OCI-LY1 (cell line): ENCODE results near the gene LSAMP.

Experiments used
- H2AFZ ChIP-seq: fragments of 200-600 bp; sonication (generic), shearing (Covaris generic); 2 replicates; pipeline ENCODE4 v1.6.0; 2014; ENCODE audit warnings: antibody characterized with exemption, mild to moderate bottlenecking, low read length
- H3F3A ChIP-seq: fragments of 200-600 bp; sonication (generic), shearing (Covaris generic); 2 replicates; pipeline ENCODE4 v1.6.0; 2014; ENCODE audit warnings: mild to moderate bottlenecking, antibody characterized with exemption, low read length, moderate library complexity; ENCODE audit not compliant: insufficient read depth
- H3K27ac ChIP-seq: fragments of 200-600 bp; sonication (generic); 2 replicates; pipeline ENCODE4 v1.5.1; 2014; ENCODE audit warnings: low read length, mixed run types, mild to moderate bottlenecking, low read depth; ENCODE audit not compliant: poor library complexity, severe bottlenecking
- H3K27me3 ChIP-seq: fragments of 200-600 bp; sonication (generic); 2 replicates; pipeline ENCODE4 v1.6.0; 2014; ENCODE audit warnings: antibody characterized with exemption, mild to moderate bottlenecking, low read length, moderate library complexity; ENCODE audit not compliant: insufficient read depth
- H3K36me3 ChIP-seq: fragments of 200-600 bp; sonication (generic); 2 replicates; pipeline ENCODE4 v1.6.1; 2014; ENCODE audit warnings: mild to moderate bottlenecking, antibody characterized with exemption, low read length, moderate library complexity, mixed read lengths; ENCODE audit not compliant: insufficient read depth
- H3K4me1 ChIP-seq: fragments of 200-600 bp; sonication (generic); 2 replicates; pipeline ENCODE4 v1.5.1; 2014; ENCODE audit warnings: mild to moderate bottlenecking, low read length, moderate library complexity; ENCODE audit not compliant: insufficient read depth, severe bottlenecking
- H3K4me2 ChIP-seq: fragments of 200-600 bp; sonication (generic), shearing (Covaris generic); 2 replicates; pipeline ENCODE4 v1.6.1; 2014; ENCODE audit warnings: low read length
- H3K4me3 ChIP-seq: fragments of 200-600 bp; sonication (generic); 2 replicates; pipeline ENCODE4 v1.5.1; 2014; ENCODE audit warnings: low read length, low read depth, mild to moderate bottlenecking, mixed read lengths; ENCODE audit not compliant: poor library complexity, severe bottlenecking
- H3K79me2 ChIP-seq: fragments of 200-600 bp; shearing (Covaris generic); 2 replicates; pipeline ENCODE4 v1.6.1; 2016; ENCODE audit warnings: mixed run types, low read length, mixed read lengths; ENCODE audit not compliant: insufficient read depth
- H3K9ac ChIP-seq: fragments of 200-600 bp; sonication (generic), shearing (Covaris generic); 2 replicates; pipeline ENCODE4 v1.6.1; 2014; ENCODE audit warnings: mild to moderate bottlenecking, low read length, mixed read lengths
- H3K9me2 ChIP-seq: fragments of 200-600 bp; sonication (generic), shearing (Covaris generic); 2 replicates; pipeline ENCODE4 v1.6.1; 2014; ENCODE audit warnings: low read depth, mild to moderate bottlenecking, low read length, mixed read lengths
- H3K9me3 ChIP-seq: fragments of 200-600 bp; shearing (Covaris generic); 2 replicates; pipeline ENCODE4 v1.6.1; 2014; ENCODE audit warnings: low read length, mixed read lengths
- H4K20me1 ChIP-seq: fragments of 200-600 bp; sonication (generic), shearing (Covaris generic); 2 replicates; pipeline ENCODE4 v1.6.0; 2016; ENCODE audit warnings: mild to moderate bottlenecking, low read length; ENCODE audit not compliant: insufficient read depth
- EZH2 ChIP-seq: fragments of 200-600 bp; sonication (generic), shearing (Covaris generic); IDR thresholded peaks from 2 replicates; pipeline ENCODE4 v1.8.0; 2017; ENCODE audit warnings: borderline replicate concordance, mixed run types, mild to moderate bottlenecking, antibody characterized with exemption, low read length, moderate library complexity, mixed read lengths
- TF ChIP-seq, protein P1 (sequence below): fragments of 200-600 bp; sonication (generic), shearing (Covaris generic); IDR thresholded peaks from 2 replicates; pipeline ENCODE4 v1.5.1; 2017; ENCODE audit warnings: mild to moderate bottlenecking, antibody characterized with exemption, low read length, moderate library complexity, mixed read lengths

The LSAMP gene

DNA sequence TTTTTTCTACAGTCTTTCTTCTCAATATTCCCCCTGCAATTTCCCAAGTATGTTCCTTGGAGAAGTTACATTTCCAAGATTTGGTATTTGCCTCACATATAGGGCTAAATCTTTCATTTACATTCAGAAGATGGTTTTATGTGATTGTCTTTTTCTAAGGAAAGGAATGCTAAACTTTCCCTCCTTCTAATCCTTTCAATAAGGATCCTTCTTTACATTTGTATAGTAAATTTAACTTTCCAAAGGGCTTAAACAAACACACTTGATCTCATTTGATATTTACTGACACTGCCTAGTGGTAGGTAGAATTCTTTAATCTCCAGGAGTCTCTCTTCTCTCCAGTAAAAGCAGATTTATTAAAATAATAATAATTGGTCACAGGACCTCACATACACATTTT, 185.3 kb downstream of the LSAMP start:
- no peak for TF ChIP-seq EZH2
- TF ChIP-seq, protein P1, sequence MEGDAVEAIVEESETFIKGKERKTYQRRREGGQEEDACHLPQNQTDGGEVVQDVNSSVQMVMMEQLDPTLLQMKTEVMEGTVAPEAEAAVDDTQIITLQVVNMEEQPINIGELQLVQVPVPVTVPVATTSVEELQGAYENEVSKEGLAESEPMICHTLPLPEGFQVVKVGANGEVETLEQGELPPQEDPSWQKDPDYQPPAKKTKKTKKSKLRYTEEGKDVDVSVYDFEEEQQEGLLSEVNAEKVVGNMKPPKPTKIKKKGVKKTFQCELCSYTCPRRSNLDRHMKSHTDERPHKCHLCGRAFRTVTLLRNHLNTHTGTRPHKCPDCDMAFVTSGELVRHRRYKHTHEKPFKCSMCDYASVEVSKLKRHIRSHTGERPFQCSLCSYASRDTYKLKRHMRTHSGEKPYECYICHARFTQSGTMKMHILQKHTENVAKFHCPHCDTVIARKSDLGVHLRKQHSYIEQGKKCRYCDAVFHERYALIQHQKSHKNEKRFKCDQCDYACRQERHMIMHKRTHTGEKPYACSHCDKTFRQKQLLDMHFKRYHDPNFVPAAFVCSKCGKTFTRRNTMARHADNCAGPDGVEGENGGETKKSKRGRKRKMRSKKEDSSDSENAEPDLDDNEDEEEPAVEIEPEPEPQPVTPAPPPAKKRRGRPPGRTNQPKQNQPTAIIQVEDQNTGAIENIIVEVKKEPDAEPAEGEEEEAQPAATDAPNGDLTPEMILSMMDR = no peak
- Histone ChIP-seq H3K36me3 (no peaks in the 10 kb centered on the region), H3K79me2 (no peaks in the 10 kb centered on the region), H3K4me2 (no peak overlapping the region), H3K27me3 (no peaks in the 10 kb centered on the region), H3K9me3 (no peaks in the 10 kb centered on the region), H3K9ac (no peak overlapping the region), H3K9me2 (no peaks in the 10 kb centered on the region), H2AFZ (no peak overlapping the region), H4K20me1 (no peaks in the 10 kb centered on the region), H3K27ac (no peak overlapping the region), H3F3A (no peaks in the 10 kb centered on the region), H3K4me3 (no peak overlapping the region), H3K4me1 (no peaks in the 10 kb centered on the region)

DNA sequence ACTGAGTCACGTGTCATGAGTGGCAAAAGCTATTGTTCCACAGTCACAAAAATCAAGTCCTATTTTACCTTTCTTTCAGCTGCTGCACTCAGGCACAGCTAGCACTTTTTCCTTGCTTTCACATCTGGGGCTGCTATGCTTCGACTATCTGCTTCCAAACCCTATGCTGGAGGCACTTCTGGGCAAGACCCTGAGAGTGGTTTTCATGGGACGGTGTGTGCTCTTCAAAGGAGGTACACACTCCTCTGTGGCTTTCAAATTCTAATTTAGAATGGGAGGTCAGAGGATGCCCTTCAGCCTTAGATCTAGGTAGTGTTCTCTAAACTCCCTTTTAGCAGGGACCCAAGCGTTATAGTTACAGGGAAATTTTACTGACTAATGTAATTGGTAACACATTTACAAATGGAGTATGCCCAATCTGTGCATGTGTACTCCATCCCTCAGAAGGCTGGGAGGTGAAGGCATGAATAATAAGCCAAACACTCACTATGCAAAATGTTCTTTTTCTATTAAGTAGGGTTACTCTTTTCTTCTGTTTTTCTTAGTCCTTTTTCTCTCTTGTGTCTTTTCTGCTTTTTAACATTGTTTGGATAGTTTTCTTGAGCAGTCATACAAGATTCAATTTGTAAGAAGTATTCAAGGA, 188.3 kb downstream of the LSAMP start:
- Histone ChIP-seq H4K20me1 (no peaks in the 10 kb centered on the region), H3K9me2 (no peaks in the 10 kb centered on the region), H3K9ac (no peak overlapping the region), H3K4me2 (no peak overlapping the region), H3K4me1 (no peaks in the 10 kb centered on the region), H3F3A (no peaks in the 10 kb centered on the region), H3K4me3 (no peak overlapping the region), H3K27me3 (no peaks in the 10 kb centered on the region), H3K79me2 (no peaks in the 10 kb centered on the region), H3K27ac (no peak overlapping the region), H3K9me3 (no peaks in the 10 kb centered on the region), H2AFZ (no peak overlapping the region), H3K36me3 (no peaks in the 10 kb centered on the region)
- no peak for TF ChIP-seq EZH2
- TF ChIP-seq, protein P1 = no peak

- Histone ChIP-seq H3K9me2 (no peaks in the 10 kb centered on the region), H2AFZ (no peak overlapping the region), H3K79me2 (no peaks in the 10 kb centered on the region)
Observed at GRCh38 chr3:116254541-116254940, 190.7 kb downstream of the LSAMP start.

More at GRCh38 chr3:116254541-116254940, 190.7 kb downstream of the LSAMP start:
- Histone ChIP-seq H4K20me1 (no peaks in the 10 kb centered on the region), H3K9me3 (no peaks in the 10 kb centered on the region), H3K4me2 (no peak overlapping the region), H3K27me3 (no peaks in the 10 kb centered on the region), H3K4me3 (no peak overlapping the region), H3F3A (no peaks in the 10 kb centered on the region), H3K9ac (no peak overlapping the region), H3K4me1 (no peaks in the 10 kb centered on the region), H3K36me3 (no peaks in the 10 kb centered on the region), H3K27ac (no peak overlapping the region)
- TF ChIP-seq, protein P1 = no peak
- no peak for TF ChIP-seq EZH2
